ENCODE results near the gene RNASE9. TPM values are rescaled to one million over a fixed set of nuclear protein-coding genes. Genes with fewer than 3 reads are reported as not detected.

Gene RNASE9
- total RNA-seq, result not detected

- Mint-ChIP-seq H3K4me1 (ENCODE audit: low read depth) (no peaks in the 10 kb centered on the region), H3K4me3 (no peak within 1 kb of the TSS), H3K36me3 (ENCODE audit: low read depth) (no peaks in the 10 kb centered on the region), H3K9me3 (no peaks in the 10 kb centered on the region), H3K27me3 (ENCODE audit: low read depth) (no peaks in the 10 kb centered on the region), H3K27ac (no peak within 1 kb of the TSS)
- CTCF ChIA-PET, result no interaction called here
- intact Hi-C loops (cut with micrococcal nuclease), result no loop called here
- no peak for DNase-seq
These were observed at the start of gene RNASE9 for GRCh38 chr14:20560961-20561360. Gene RNASE9, minus strand, starts transcription at chr14:20561047.

GRCh38 chr14:20610002-20610765, 49.3 kb upstream of the RNASE9 start:
- DNase-seq, result peak; percentile 88
- CTCF ChIA-PET, result interaction anchor here (0.6 to 5.7 kb wide), 22 partner anchors 9 to 681 kb away, joined by 3 to 48 read pairs (median 6); partner anchors contain the start of genes PARP2 and RNASE4
- Mint-ChIP-seq H3K27me3 (ENCODE audit: low read depth) (no peaks in the 10 kb centered on the region), H3K4me1 (ENCODE audit: low read depth) (peaks cover 4% of the 10 kb centered on the region), H3K4me3 (no peak overlapping the region), H3K27ac (no peak overlapping the region), H3K36me3 (ENCODE audit: low read depth) (no peaks in the 10 kb centered on the region), H3K9me3 (no peaks in the 10 kb centered on the region)
- intact Hi-C loops (cut with micrococcal nuclease), result loop anchor here (5.0 kb wide), 2 partner anchors 172 to 262 kb away; partner anchors contain the start of gene RNASE6

GRCh38 chr14:20609215-20610001, 48.6 kb upstream of the RNASE9 start:
- Mint-ChIP-seq H3K9me3 (no peaks in the 10 kb centered on the region), H3K27ac (no peak overlapping the region), H3K4me3 (no peak overlapping the region), H3K27me3 (ENCODE audit: low read depth) (no peaks in the 10 kb centered on the region), H3K4me1 (ENCODE audit: low read depth) (peaks cover under 1% of the 10 kb centered on the region), H3K36me3 (ENCODE audit: low read depth) (no peaks in the 10 kb centered on the region)
- CTCF ChIA-PET, result interaction anchor here (0.6 to 5.7 kb wide), 23 partner anchors 9 to 682 kb away, joined by 3 to 48 read pairs (median 5); partner anchors contain the start of genes PARP2 and RNASE4
- peak; percentile 71 for DNase-seq
- intact Hi-C loops (cut with micrococcal nuclease), result loop anchor here (1.0 to 5.0 kb wide), 10 partner anchors 54 to 304 kb away; partner anchors contain the start of genes APEX1, RNASE6, TEP1 and TTC5

GRCh38 chr14:20608383-20609110, 47.7 kb upstream of the RNASE9 start:
- no peak for DNase-seq
- Mint-ChIP-seq H3K27me3 (ENCODE audit: low read depth) (no peaks in the 10 kb centered on the region), H3K4me1 (ENCODE audit: low read depth) (no peaks in the 10 kb centered on the region), H3K9me3 (no peaks in the 10 kb centered on the region), H3K4me3 (no peak overlapping the region), H3K36me3 (ENCODE audit: low read depth) (no peaks in the 10 kb centered on the region), H3K27ac (peak overlapping the region; percentile 13)
- intact Hi-C loops (cut with micrococcal nuclease), result loop anchor here (1.0 kb wide), 8 partner anchors 55 to 303 kb away; partner anchors contain the start of genes APEX1, TEP1 and TTC5
- CTCF ChIA-PET, result interaction anchor here (0.7 to 5.7 kb wide), 18 partner anchors 8 to 362 kb away, joined by 3 to 48 read pairs (median 8); partner anchors contain the start of genes PARP2, PIP4P1, RNASE4 and TEP1

- DNase-seq, result peak; percentile 19
- Mint-ChIP-seq H3K4me3 (no peak overlapping the region), H3K4me1 (ENCODE audit: low read depth) (no peaks in the 10 kb centered on the region), H3K27me3 (ENCODE audit: low read depth) (no peaks in the 10 kb centered on the region), H3K9me3 (no peaks in the 10 kb centered on the region), H3K27ac (no peak overlapping the region), H3K36me3 (ENCODE audit: low read depth) (no peaks in the 10 kb centered on the region)
- intact Hi-C loops (cut with micrococcal nuclease), result no loop called here
- CTCF ChIA-PET, result interaction anchor here (0.9 to 5.7 kb wide), 12 partner anchors 7 to 281 kb away, joined by 3 to 48 read pairs (median 10); partner anchors contain the start of genes PARP2, PIP4P1 and TEP1
These were observed 46.8 kb upstream of the RNASE9 start for GRCh38 chr14:20607617-20608016.

- intact Hi-C loops (cut with micrococcal nuclease), result no loop called here
- no peaks in the 10 kb centered on the region for H3K4me1 Mint-ChIP-seq (ENCODE audit: low read depth)
- CTCF ChIA-PET, result interaction anchor here (0.8 to 5.7 kb wide), 8 partner anchors 76 to 280 kb away, joined by 3 to 48 read pairs (median 10); partner anchors contain the start of gene PARP2
- no peaks in the 10 kb centered on the region for H3K9me3 Mint-ChIP-seq
- no peak for DNase-seq
- no peaks in the 10 kb centered on the region for H3K27me3 Mint-ChIP-seq (ENCODE audit: low read depth)
- no peak overlapping the region for H3K4me3 Mint-ChIP-seq
- no peak overlapping the region for H3K27ac Mint-ChIP-seq
- no peaks in the 10 kb centered on the region for H3K36me3 Mint-ChIP-seq (ENCODE audit: low read depth)
These were observed 46.0 kb upstream of the RNASE9 start for GRCh38 chr14:20606902-20607242.

- H3K27ac Mint-ChIP-seq, result no peak overlapping the region
- no peaks in the 10 kb centered on the region for H3K27me3 Mint-ChIP-seq (ENCODE audit: low read depth)
- intact Hi-C loops (cut with micrococcal nuclease), result no loop called here
- no peak overlapping the region for H3K4me3 Mint-ChIP-seq
- no peaks in the 10 kb centered on the region for H3K9me3 Mint-ChIP-seq
- no peaks in the 10 kb centered on the region for H3K36me3 Mint-ChIP-seq (ENCODE audit: low read depth)
- CTCF ChIA-PET, result interaction anchor here (0.8 to 5.7 kb wide), 6 partner anchors 75 to 280 kb away, joined by 3 to 48 read pairs (median 18); partner anchors contain the start of gene PARP2
- DNase-seq, result peak; percentile 24
- H3K4me1 Mint-ChIP-seq (ENCODE audit: low read depth), result no peaks in the 10 kb centered on the region
These were observed 45.5 kb upstream of the RNASE9 start for GRCh38 chr14:20606190-20606901.

GRCh38 chr14:20603813-20604690, 43.2 kb upstream of the RNASE9 start:
- Mint-ChIP-seq H3K27ac (no peak overlapping the region), H3K9me3 (no peaks in the 10 kb centered on the region), H3K27me3 (ENCODE audit: low read depth) (no peaks in the 10 kb centered on the region), H3K36me3 (ENCODE audit: low read depth) (no peaks in the 10 kb centered on the region), H3K4me1 (ENCODE audit: low read depth) (no peaks in the 10 kb centered on the region), H3K4me3 (no peak overlapping the region)
- no peak for DNase-seq
- intact Hi-C loops (cut with micrococcal nuclease), result no loop called here
- CTCF ChIA-PET, result interaction anchor here (0.8 to 1.3 kb wide), 3 partner anchors 64 to 276 kb away, joined by 3 to 5 read pairs (median 3); no protein-coding TSS in a partner anchor

GRCh38 chr14:20602583-20602982, 41.7 kb upstream of the RNASE9 start:
- no peak for DNase-seq
- no peaks in the 10 kb centered on the region for H3K36me3 Mint-ChIP-seq (ENCODE audit: low read depth)
- no peak overlapping the region for H3K27ac Mint-ChIP-seq
- H3K4me3 Mint-ChIP-seq, result no peak overlapping the region
- CTCF ChIA-PET, result no interaction called here
- intact Hi-C loops (cut with micrococcal nuclease), result no loop called here
- H3K4me1 Mint-ChIP-seq (ENCODE audit: low read depth), result no peaks in the 10 kb centered on the region
- no peaks in the 10 kb centered on the region for H3K27me3 Mint-ChIP-seq (ENCODE audit: low read depth)
- H3K9me3 Mint-ChIP-seq, result no peaks in the 10 kb centered on the region

GRCh38 chr14:20601522-20601921, 40.7 kb upstream of the RNASE9 start:
- Mint-ChIP-seq H3K27ac (no peak overlapping the region), H3K27me3 (ENCODE audit: low read depth) (no peaks in the 10 kb centered on the region), H3K36me3 (ENCODE audit: low read depth) (no peaks in the 10 kb centered on the region), H3K4me1 (ENCODE audit: low read depth) (no peaks in the 10 kb centered on the region), H3K4me3 (no peak overlapping the region), H3K9me3 (no peaks in the 10 kb centered on the region)
- CTCF ChIA-PET, result interaction anchor here (1.6 to 2.4 kb wide), 2 partner anchors 8 to 71 kb away, joined by 3 to 13 read pairs; no protein-coding TSS in a partner anchor
- no peak for DNase-seq
- intact Hi-C loops (cut with micrococcal nuclease), result no loop called here

Measured in activated naive CD4-positive, alpha-beta T cell treated with anti-CD3 and anti-CD28 coated beads for 36 hours (primary cell).